DLD1 (cell line): ENCODE measurements around the gene SP6.

Experiments used
- in situ Hi-C: cut with HindIII; loops from 2 replicates; pipeline ENCODE4 v1.10.0; 2017; ENCODE audit warnings: low sequenced_read_pairs

SP6 gene

GRCh38 chr17:47815106-47815918 is 35.7 kb downstream of the SP6 start:
- in situ Hi-C loops, result no loop called here

- in situ Hi-C loops, result no loop called here
These were observed 37.4 kb downstream of the SP6 start for GRCh38 chr17:47813512-47814031.

GRCh38 chr17:47813077-47813476 is 37.9 kb downstream of the SP6 start:
- in situ Hi-C loops, result no loop called here

- in situ Hi-C loops, result no loop called here
These were observed 38.6 kb downstream of the SP6 start for GRCh38 chr17:47812146-47812920.

GRCh38 chr17:47811709-47812108 is 39.3 kb downstream of the SP6 start:
- in situ Hi-C loops, result no loop called here

- in situ Hi-C loops, result no loop called here
These were observed 39.9 kb downstream of the SP6 start for GRCh38 chr17:47810901-47811635.

- in situ Hi-C loops, result no loop called here
These were observed 40.7 kb downstream of the SP6 start for GRCh38 chr17:47810200-47810821.

GRCh38 chr17:47808830-47809480 is 42.0 kb downstream of the SP6 start:
- in situ Hi-C loops, result no loop called here

GRCh38 chr17:47808036-47808829 is 42.7 kb downstream of the SP6 start:
- in situ Hi-C loops, result no loop called here

GRCh38 chr17:47807421-47807820 is 43.5 kb downstream of the SP6 start:
- in situ Hi-C loops, result no loop called here

GRCh38 chr17:47806913-47807255 is 44.1 kb downstream of the SP6 start:
- in situ Hi-C loops, result no loop called here

GRCh38 chr17:47806026-47806912 is 44.7 kb downstream of the SP6 start:
- in situ Hi-C loops, result no loop called here

GRCh38 chr17:47804461-47804860 is 46.5 kb downstream of the SP6 start:
- in situ Hi-C loops, result no loop called here

GRCh38 chr17:47803751-47804150 is 47.2 kb downstream of the SP6 start:
- in situ Hi-C loops, result no loop called here

GRCh38 chr17:47803201-47803600 is 47.8 kb downstream of the SP6 start:
- in situ Hi-C loops, result no loop called here

GRCh38 chr17:47802341-47803022 is 48.5 kb downstream of the SP6 start:
- in situ Hi-C loops, result no loop called here

GRCh38 chr17:47801906-47802305 is 49.1 kb downstream of the SP6 start:
- in situ Hi-C loops, result no loop called here

- in situ Hi-C loops, result no loop called here
These were observed 49.7 kb downstream of the SP6 start for GRCh38 chr17:47801176-47801765.
